NCI-H1417 treated with DMSO at 0.1 percent for 48 hours (cell line): ENCODE measurements around the gene GATA5.

Experiments used
- DNase-seq: peaks from one replicate; lab custom pipeline; 2025; lab: John Stamatoyannopoulos, UW

The GATA5 gene

GRCh38 chr20:62472138-62472940 lies 3.5 kb downstream of the GATA5 start:
- no peak for DNase-seq

- no peak for DNase-seq
These were observed 5.3 kb downstream of the GATA5 start for GRCh38 chr20:62470459-62470858.

GRCh38 chr20:62470001-62470400 lies 5.8 kb downstream of the GATA5 start:
- DNase-seq, result no peak

- no peak for DNase-seq
These were observed 6.4 kb downstream of the GATA5 start for GRCh38 chr20:62469352-62469751.

GRCh38 chr20:62466806-62467537 lies 8.8 kb downstream of the GATA5 start:
- DNase-seq, result no peak

- no peak for DNase-seq
These were observed 9.6 kb downstream of the GATA5 start for GRCh38 chr20:62466072-62466760.

- no peak for DNase-seq
These were observed 10.8 kb downstream of the GATA5 start for GRCh38 chr20:62464990-62465389.

- no peak for DNase-seq
These were observed 11.4 kb downstream of the GATA5 start for GRCh38 chr20:62464425-62464770.

- DNase-seq, result no peak
These were observed 12.0 kb downstream of the GATA5 start for GRCh38 chr20:62463651-62464424.

GRCh38 chr20:62462976-62463592 lies 12.7 kb downstream of the GATA5 start:
- DNase-seq, result no peak

GRCh38 chr20:62461834-62462233 lies 14.0 kb downstream of the GATA5 start:
- DNase-seq, result no peak

- DNase-seq, result no peak
These were observed 14.6 kb downstream of the GATA5 start for GRCh38 chr20:62461157-62461556.

GRCh38 chr20:62460678-62461077 lies 15.1 kb downstream of the GATA5 start:
- no peak for DNase-seq

GRCh38 chr20:62459488-62459887 lies 16.3 kb downstream of the GATA5 start:
- DNase-seq, result no peak

- no peak for DNase-seq
These were observed 17.2 kb downstream of the GATA5 start for GRCh38 chr20:62458275-62459251.

GRCh38 chr20:62457831-62458230 lies 18.0 kb downstream of the GATA5 start:
- no peak for DNase-seq

GRCh38 chr20:62457098-62457497 lies 18.7 kb downstream of the GATA5 start:
- no peak for DNase-seq

- DNase-seq, result no peak
These were observed 19.9 kb downstream of the GATA5 start for GRCh38 chr20:62455929-62456328.

- no peak for DNase-seq
These were observed 20.7 kb downstream of the GATA5 start for GRCh38 chr20:62454904-62455636.
